Mesodermal cell (in vitro differentiated cells): ENCODE measurements around the gene RAP1A.

Experiments used
- H3K27ac ChIP-seq: 2 replicates; pipeline ENCODE4 v1.7.0; 2013; ENCODE audit warnings: mild to moderate bottlenecking, low read depth, low read length, moderate library complexity; ENCODE audit not compliant: severe bottlenecking
- H3K36me3 ChIP-seq: 2 replicates; pipeline ENCODE4 v1.7.1; 2013; ENCODE audit warnings: mild to moderate bottlenecking, low read length, moderate library complexity; ENCODE audit not compliant: control insufficient read depth, insufficient read depth
- H3K4me1 ChIP-seq: one replicate; pipeline ENCODE4 v1.7.1; 2013; ENCODE audit warnings: mild to moderate bottlenecking, low read length; ENCODE audit not compliant: insufficient read depth, control insufficient read depth, poor library complexity, severe bottlenecking
- H3K4me3 ChIP-seq: 2 replicates; pipeline ENCODE4 v1.7.0; 2013; ENCODE audit warnings: low read length, control low read depth, mild to moderate bottlenecking; ENCODE audit not compliant: insufficient read depth, poor library complexity, severe bottlenecking; ENCODE audit errors: extremely low read depth
- H3K9me3 ChIP-seq: 2 replicates; pipeline ENCODE4 v1.7.1; 2013; ENCODE audit warnings: mild to moderate bottlenecking, low read length, moderate library complexity; ENCODE audit not compliant: control insufficient read depth
- WGBS, 2 experiments: methylation state at CpG; one replicate each; pipeline ENCODE4 v1.1.5; 2013; ENCODE audit warnings: missing lambda C conversion rate in 2 of 2; ENCODE audit not compliant: insufficient coverage in 2 of 2; 5-methylcytosine and 5-hydroxymethylcytosine counted together

RAP1A gene

GRCh38 chr1:111648806-111649205 is 29.2 kb downstream of the RAP1A start:
- no peak overlapping the region for H3K27ac ChIP-seq
- WGBS, 2 experiments: 96% methylated on average over 7 of the region's 7 CpGs
- no peaks in the 10 kb centered on the region for H3K4me1 ChIP-seq
- peaks cover 3% of the 10 kb centered on the region for H3K9me3 ChIP-seq
- H3K36me3 ChIP-seq: peaks cover 5% of the 10 kb centered on the region
- H3K4me3 ChIP-seq: no peak overlapping the region

GRCh38 chr1:111649227-111649626 is 29.6 kb downstream of the RAP1A start:
- H3K4me1 ChIP-seq: no peaks in the 10 kb centered on the region
- H3K9me3 ChIP-seq: peaks cover 3% of the 10 kb centered on the region
- H3K27ac ChIP-seq: no peak overlapping the region
- H3K4me3 ChIP-seq: no peak overlapping the region
- 91 to 93% methylated on average over 6 to 7 of the region's 10 CpGs for WGBS, 2 experiments
- H3K36me3 ChIP-seq: peaks cover 5% of the 10 kb centered on the region

- Histone ChIP-seq H3K27ac (no peak overlapping the region), H3K36me3 (peaks cover 5% of the 10 kb centered on the region), H3K4me3 (no peak overlapping the region), H3K9me3 (peaks cover 3% of the 10 kb centered on the region), H3K4me1 (no peaks in the 10 kb centered on the region)
- WGBS, 2 experiments: 91% methylated on average over 1 of the region's 1 CpG; no CpG with 5 or more reads in 1 of the 2 experiments
Measured at GRCh38 chr1:111649648-111650047, 30.1 kb downstream of the RAP1A start.

- Histone ChIP-seq H3K27ac (no peak overlapping the region), H3K9me3 (no peaks in the 10 kb centered on the region), H3K36me3 (peaks cover under 1% of the 10 kb centered on the region), H3K4me3 (no peak overlapping the region), H3K4me1 (no peaks in the 10 kb centered on the region)
- WGBS, 2 experiments: 82 to 100% methylated on average over 1 of the region's 1 CpG
Measured at GRCh38 chr1:111653709-111654108, 34.1 kb downstream of the RAP1A start.

GRCh38 chr1:111654839-111655238 is 35.2 kb downstream of the RAP1A start:
- Histone ChIP-seq H3K27ac (no peak overlapping the region), H3K9me3 (no peaks in the 10 kb centered on the region), H3K4me3 (no peak overlapping the region), H3K4me1 (no peaks in the 10 kb centered on the region), H3K36me3 (no peaks in the 10 kb centered on the region)
- 93 to 100% methylated on average over 2 to 3 of the region's 4 CpGs for WGBS, 2 experiments

GRCh38 chr1:111656086-111657017 is 36.8 kb downstream of the RAP1A start:
- Histone ChIP-seq H3K27ac (no peak overlapping the region), H3K4me1 (no peaks in the 10 kb centered on the region), H3K4me3 (no peak overlapping the region), H3K9me3 (no peaks in the 10 kb centered on the region), H3K36me3 (no peaks in the 10 kb centered on the region)
- 25% methylated on average over 1 of the region's 5 CpGs; no CpG with 5 or more reads in 1 of the 2 experiments for WGBS, 2 experiments

- Histone ChIP-seq H3K9me3 (no peaks in the 10 kb centered on the region), H3K27ac (no peak overlapping the region), H3K36me3 (no peaks in the 10 kb centered on the region), H3K4me1 (no peaks in the 10 kb centered on the region), H3K4me3 (no peak overlapping the region)
- 83 to 94% methylated on average over 1 to 3 of the region's 5 CpGs for WGBS, 2 experiments
Measured at GRCh38 chr1:111658622-111659021, 39.0 kb downstream of the RAP1A start.

- no peaks in the 10 kb centered on the region for H3K36me3 ChIP-seq
- no peaks in the 10 kb centered on the region for H3K9me3 ChIP-seq
- WGBS, 2 experiments: 88 to 89% methylated on average over 4 of the region's 5 CpGs
- H3K4me1 ChIP-seq: no peaks in the 10 kb centered on the region
- no peak overlapping the region for H3K27ac ChIP-seq
- H3K4me3 ChIP-seq: no peak overlapping the region
Measured at GRCh38 chr1:111660204-111661150, 40.9 kb downstream of the RAP1A start.

- WGBS, 2 experiments: 83 to 100% methylated on average over 1 of the region's 1 CpG
- Histone ChIP-seq H3K4me1 (peaks cover 5% of the 10 kb centered on the region), H3K27ac (no peak overlapping the region), H3K36me3 (no peaks in the 10 kb centered on the region), H3K4me3 (no peak overlapping the region), H3K9me3 (no peaks in the 10 kb centered on the region)
Measured at GRCh38 chr1:111664652-111665051, 45.1 kb downstream of the RAP1A start.

GRCh38 chr1:111665497-111665896 is 45.9 kb downstream of the RAP1A start:
- Histone ChIP-seq H3K4me1 (peaks cover 5% of the 10 kb centered on the region), H3K9me3 (no peaks in the 10 kb centered on the region), H3K27ac (no peak overlapping the region), H3K4me3 (no peak overlapping the region), H3K36me3 (no peaks in the 10 kb centered on the region)
